ENCODE measurements around the gene CREB1.

DNA sequence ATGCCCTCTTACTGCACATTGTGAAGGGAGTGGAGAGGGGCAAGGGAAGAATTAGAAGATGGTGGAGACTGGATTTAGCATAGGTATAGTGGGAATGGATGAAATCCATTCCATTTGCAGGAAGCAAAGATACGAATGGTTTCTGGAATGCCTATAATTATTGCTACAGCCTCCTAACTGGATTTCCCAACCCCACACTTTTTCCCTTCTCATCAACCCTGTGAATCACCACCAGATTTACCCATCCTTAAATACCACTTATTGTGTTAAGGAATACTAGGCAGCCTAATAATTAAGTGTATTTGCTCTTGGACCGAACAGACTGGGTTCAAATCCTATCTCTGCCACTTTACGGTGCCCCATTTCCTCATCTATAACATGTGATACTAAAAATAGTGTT, 39.3 kb upstream of the CREB1 start:
- TF ChIP-seq EZH2phosphoT487 (IDR thresholded peaks at IDR 0.05; ENCODE audit: borderline replicate concordance, low read length), result no peak
- TF ChIP-seq, protein P1, sequence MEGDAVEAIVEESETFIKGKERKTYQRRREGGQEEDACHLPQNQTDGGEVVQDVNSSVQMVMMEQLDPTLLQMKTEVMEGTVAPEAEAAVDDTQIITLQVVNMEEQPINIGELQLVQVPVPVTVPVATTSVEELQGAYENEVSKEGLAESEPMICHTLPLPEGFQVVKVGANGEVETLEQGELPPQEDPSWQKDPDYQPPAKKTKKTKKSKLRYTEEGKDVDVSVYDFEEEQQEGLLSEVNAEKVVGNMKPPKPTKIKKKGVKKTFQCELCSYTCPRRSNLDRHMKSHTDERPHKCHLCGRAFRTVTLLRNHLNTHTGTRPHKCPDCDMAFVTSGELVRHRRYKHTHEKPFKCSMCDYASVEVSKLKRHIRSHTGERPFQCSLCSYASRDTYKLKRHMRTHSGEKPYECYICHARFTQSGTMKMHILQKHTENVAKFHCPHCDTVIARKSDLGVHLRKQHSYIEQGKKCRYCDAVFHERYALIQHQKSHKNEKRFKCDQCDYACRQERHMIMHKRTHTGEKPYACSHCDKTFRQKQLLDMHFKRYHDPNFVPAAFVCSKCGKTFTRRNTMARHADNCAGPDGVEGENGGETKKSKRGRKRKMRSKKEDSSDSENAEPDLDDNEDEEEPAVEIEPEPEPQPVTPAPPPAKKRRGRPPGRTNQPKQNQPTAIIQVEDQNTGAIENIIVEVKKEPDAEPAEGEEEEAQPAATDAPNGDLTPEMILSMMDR (conservative IDR thresholded peaks at IDR 0.05; ENCODE audit: low read depth, low read length), result no peak

All from PC-3 (cell line).